ENCODE data around the gene FEZF2.

FEZF2 gene

DNA sequence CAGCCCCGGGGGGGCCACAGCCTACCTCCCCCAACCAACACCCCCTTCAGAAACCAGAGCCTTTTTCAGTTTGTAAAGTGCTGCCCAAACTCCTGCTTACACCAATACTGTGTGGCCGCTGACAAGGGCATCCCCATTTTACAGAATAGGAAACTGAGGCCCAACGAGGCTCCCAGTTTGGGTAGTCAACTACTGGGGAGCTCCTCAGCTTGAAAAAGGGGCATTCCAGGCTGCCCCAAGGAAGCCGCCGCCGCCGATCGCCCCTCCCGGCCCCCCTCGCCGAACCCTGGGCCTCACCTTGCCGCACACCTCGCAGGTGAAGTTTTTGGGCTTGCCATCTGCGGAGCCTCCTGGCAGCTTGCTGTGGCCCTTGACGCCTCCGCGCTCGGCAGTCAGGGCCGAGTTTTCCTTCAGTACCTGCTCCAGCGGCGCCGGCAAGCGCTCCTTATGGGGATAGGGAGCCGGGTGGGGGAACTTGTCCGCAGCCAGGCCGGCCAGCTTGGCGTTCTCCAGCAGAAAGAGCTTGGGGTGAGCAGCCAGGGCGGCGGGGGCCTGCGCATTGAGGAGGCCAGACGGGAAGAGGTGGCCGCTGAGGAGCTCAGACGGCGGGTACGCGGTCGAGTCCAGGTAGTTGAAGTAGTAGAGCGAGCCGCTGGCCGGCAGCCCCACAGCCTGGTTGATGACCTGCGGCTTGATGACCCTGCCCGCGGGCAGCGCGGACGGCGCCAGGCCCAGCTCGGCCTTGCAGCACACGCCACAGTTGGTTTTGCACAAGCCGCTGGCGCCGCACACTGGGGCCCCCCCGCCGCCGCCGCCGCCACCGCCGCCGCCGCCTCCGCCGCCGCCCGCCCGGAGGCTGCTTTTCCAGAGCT, 1.4 kb downstream of the FEZF2 start:
- TF ChIP-seq, protein P1, sequence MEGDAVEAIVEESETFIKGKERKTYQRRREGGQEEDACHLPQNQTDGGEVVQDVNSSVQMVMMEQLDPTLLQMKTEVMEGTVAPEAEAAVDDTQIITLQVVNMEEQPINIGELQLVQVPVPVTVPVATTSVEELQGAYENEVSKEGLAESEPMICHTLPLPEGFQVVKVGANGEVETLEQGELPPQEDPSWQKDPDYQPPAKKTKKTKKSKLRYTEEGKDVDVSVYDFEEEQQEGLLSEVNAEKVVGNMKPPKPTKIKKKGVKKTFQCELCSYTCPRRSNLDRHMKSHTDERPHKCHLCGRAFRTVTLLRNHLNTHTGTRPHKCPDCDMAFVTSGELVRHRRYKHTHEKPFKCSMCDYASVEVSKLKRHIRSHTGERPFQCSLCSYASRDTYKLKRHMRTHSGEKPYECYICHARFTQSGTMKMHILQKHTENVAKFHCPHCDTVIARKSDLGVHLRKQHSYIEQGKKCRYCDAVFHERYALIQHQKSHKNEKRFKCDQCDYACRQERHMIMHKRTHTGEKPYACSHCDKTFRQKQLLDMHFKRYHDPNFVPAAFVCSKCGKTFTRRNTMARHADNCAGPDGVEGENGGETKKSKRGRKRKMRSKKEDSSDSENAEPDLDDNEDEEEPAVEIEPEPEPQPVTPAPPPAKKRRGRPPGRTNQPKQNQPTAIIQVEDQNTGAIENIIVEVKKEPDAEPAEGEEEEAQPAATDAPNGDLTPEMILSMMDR (IDR thresholded peaks at IDR 0.05), result no peak

DNA sequence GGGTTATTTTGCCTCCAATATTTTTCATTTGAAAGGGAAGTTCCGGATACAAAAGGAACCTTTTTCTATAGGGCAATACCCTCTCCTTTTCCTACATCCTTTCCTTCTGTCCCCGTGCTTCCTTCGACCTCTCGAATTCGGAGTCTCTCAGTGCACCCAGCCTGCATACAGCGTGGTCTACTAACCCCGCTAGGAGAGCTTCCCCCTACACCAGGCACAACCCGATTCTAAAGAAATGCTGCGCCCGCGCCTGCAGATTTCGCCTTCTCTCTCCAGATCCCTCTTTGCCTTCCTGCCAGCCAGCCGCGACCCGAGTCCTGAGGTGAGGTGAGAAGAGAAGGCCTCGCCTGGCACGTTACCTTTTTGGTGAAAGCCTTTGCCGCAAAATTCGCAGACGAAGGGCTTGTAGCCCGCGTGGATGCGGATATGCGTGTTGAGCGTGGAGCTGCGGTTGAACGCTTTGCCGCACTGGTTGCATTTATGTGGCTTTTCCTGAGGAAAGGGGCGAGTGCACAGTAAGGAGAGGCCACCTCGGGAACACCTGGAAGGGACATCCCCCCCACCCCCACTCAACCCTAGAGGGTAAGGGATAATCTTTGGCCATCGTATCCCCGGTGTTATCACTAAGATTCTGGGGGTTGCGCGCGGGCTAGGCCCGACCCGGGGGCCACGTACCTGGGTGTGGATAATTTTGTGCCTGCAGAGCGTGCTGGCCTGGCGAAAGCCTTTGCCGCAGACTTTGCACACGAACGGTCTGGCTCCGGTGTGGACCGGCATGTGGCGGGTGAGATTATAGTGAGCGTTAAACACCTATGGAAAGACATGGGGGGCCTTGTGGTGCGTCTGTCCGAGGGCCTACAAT, 2.3 kb downstream of the FEZF2 start:
- TF ChIP-seq, protein P1 (IDR thresholded peaks at IDR 0.05), result no peak

DNA sequence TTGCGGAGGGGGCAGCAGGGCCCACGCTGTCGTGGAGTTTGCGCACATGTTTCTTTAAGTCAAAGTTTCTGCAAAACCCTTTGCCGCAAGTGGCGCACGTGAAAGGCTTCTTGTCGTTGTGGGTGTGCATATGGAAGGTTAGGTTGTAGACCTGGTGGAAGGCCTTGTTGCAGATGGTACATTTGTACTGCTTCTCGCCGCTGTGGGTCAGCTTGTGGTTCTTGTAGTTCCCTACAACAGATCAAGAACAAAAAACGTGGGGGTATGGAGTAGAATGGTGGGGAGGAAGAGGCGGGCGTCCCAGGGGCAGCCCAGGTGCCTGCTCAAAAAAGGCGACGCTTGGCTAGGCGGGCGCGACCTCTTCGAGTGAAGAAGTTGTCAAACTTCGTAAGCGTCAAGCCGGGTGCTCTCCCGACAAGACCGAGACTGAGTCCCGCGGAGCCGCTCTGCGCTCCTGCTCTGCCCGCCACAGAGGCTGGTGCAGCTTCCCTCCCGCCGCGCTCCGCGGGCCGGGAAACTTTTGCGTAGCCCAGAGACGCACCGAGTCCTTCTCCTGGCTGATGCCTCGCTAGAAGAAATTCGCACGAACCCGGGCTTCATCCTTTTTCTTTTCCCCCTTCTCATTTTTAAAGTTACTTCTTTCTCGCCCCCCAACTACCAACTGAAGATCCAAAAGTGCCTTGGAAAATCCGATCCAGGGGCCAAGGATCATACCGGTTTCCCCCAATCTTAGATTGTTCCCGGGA, 3.1 kb downstream of the FEZF2 start:
- TF ChIP-seq, protein P1 (IDR thresholded peaks at IDR 0.05), result no peak

DNA sequence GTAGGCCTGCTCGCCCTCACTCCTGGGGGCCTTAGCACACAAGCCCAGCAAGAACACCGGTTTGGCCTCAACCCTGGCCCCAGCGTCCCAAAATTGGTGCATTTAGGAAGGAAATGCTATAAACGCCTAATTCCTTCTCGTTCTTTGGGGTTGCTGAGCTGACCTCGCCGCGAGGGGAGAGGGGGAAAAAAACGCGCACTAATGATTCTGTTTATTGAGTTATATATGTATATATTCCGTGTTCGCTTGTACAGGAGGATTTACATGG, 3.9 kb downstream of the FEZF2 start:
- TF ChIP-seq, protein P1 (IDR thresholded peaks at IDR 0.05), result no peak

DNA sequence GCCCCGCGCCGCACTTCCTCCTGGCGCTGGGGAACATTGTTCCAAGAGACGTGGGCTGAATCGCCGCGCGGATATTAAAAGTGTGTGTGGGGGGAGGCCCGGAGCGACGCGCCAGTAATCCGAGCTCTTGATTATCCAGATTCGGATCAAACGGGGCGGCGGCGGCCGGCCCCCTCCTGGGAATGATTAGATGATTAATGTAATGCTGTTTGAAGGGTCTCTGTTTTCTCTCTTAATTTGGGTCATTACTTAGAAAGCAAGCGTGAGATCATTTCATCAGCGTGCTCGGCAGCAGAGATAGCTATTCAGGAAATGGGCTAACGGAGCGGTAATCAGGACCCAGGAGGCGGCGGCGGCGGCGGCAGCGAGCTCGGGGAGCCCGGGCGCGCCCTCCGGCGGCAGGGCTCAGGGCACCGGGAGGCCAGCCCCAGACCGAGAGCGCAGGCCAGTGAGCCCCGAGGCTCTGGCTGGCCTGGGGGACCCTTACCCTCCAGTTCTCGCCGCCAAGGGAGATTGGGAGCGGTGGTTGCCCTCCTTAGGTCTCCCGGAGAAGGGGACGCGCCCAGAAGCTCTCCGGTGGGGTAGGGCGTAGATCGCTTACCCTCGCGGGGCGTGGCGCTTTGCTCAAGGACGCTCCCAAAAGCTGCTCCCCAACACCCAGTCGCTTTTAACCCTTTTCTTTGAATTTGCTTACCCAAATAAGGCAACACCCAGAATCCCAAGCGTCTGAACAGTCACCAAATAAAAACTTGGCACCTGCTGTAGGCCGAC, 4.5 kb downstream of the FEZF2 start:
- TF ChIP-seq, protein P1 (IDR thresholded peaks at IDR 0.05), result no peak

DNA sequence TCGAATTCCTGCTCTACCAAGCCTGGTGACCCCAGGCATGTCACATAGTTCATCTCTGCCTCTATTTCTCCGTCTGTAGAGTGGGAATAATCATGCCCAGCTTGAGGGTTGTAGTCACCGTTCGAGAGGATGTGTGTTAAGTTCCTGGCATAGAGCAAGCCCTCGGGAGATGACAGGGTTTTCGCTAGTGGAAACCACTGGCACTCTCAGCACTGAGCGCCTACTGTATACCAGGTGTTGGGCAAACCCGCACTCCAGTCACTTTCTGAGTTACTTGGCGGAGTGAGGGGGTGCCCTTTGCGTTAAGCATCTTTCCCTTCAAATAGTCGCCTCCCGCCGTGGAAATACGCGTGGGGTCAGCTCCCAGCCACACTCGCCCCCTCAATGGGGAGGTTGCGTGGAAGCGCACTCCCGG, 5.1 kb downstream of the FEZF2 start:
- TF ChIP-seq, protein P1 (IDR thresholded peaks at IDR 0.05), result no peak

DNA sequence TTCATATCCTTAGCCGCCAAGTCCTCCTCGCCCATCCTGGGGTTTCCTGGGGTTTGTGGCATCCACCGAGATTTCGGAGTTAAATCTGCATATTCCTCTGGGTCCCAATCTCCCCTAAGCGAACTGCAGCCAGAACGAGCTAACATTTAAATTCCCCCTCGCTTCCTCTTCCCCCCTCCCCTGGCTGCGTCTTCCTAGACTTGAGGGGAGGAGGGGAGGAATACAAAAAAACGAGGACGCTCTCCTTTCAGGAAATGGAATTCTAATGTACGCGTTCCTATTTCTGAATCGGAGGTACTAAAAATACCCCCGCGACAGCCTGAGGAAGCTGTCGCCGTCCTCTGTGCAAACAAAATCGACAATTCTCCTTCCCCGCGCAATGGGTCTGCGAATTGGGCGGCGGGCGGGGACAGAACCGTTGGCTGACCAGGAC, 5.6 kb downstream of the FEZF2 start:
- TF ChIP-seq, protein P1 (IDR thresholded peaks at IDR 0.05), result no peak
